Epithelial cell of proximal tubule (primary cell): Measurements from ENCODE around the gene IL11. TPM values are rescaled to one million over a fixed set of nuclear protein-coding genes. Genes with fewer than 3 reads are reported as not detected.

Experiments used
- DNase-seq: peaks from one replicate; pipeline ENCODE4 v3.0.0-alpha.2; 2011; ENCODE audit warnings: low read depth
- H3K4me3 ChIP-seq: 2 replicates; pipeline ENCODE4 v1.5.1; 2011; ENCODE audit warnings: low read depth, mild to moderate bottlenecking, low read length
- total RNA-seq: library from RNA; depleted of rRNA; stranded (reverse); fragments of >200 nt; gene quantifications from 2 replicates; pipeline ENCODE4 v1.2.3, GENCODE V29; 2015
- TF ChIP-seq, protein P1 (sequence below): conservative IDR thresholded peaks from 2 replicates; pipeline ENCODE4 v1.5.1; 2012; ENCODE audit warnings: low read depth, mild to moderate bottlenecking, low read length

IL11 gene
- total RNA-seq, 1 donor from 2014 or later: 31.0 TPM

DNA sequence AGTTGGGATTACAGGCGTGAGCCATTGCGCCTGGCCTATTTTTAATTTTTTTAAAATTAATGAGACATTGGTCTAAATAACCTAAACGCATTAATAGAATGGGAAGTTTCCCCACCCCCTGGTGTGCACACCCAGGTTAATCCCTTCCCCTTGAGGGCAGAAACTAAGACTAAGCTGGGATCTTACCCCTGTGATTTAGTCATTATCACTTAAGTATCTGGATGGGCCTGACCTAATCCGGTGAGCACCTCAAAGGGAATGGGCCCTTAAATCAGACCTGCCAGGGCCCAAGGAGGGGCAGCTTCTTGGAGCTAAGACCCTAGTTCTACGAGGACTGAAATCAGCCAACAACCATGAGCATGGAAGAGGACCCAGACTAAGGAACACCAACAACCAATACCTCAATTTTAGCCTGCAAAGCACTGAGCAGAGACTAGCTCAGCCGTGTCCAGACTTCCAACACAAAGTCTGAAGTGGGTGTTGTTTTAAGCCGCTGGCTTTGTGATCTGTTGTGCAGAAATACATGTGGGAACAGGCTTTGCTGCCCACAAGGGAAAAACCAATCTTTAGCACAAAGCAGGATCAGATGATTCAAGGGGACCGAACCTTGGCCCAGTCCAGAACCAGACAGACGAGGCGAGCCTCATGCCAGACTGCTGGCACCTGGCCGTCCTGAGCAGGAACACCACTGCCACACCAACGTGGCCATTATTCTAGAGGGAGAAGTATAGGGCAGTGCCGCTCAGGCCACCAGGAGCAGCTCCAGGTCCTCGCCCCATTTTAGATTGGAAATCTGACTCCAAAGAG is 30.2 kb upstream of the IL11 start:
- DNase-seq: no peak
- no peak overlapping the region for H3K4me3 ChIP-seq
- TF ChIP-seq, protein P1, sequence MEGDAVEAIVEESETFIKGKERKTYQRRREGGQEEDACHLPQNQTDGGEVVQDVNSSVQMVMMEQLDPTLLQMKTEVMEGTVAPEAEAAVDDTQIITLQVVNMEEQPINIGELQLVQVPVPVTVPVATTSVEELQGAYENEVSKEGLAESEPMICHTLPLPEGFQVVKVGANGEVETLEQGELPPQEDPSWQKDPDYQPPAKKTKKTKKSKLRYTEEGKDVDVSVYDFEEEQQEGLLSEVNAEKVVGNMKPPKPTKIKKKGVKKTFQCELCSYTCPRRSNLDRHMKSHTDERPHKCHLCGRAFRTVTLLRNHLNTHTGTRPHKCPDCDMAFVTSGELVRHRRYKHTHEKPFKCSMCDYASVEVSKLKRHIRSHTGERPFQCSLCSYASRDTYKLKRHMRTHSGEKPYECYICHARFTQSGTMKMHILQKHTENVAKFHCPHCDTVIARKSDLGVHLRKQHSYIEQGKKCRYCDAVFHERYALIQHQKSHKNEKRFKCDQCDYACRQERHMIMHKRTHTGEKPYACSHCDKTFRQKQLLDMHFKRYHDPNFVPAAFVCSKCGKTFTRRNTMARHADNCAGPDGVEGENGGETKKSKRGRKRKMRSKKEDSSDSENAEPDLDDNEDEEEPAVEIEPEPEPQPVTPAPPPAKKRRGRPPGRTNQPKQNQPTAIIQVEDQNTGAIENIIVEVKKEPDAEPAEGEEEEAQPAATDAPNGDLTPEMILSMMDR: no peak

DNA sequence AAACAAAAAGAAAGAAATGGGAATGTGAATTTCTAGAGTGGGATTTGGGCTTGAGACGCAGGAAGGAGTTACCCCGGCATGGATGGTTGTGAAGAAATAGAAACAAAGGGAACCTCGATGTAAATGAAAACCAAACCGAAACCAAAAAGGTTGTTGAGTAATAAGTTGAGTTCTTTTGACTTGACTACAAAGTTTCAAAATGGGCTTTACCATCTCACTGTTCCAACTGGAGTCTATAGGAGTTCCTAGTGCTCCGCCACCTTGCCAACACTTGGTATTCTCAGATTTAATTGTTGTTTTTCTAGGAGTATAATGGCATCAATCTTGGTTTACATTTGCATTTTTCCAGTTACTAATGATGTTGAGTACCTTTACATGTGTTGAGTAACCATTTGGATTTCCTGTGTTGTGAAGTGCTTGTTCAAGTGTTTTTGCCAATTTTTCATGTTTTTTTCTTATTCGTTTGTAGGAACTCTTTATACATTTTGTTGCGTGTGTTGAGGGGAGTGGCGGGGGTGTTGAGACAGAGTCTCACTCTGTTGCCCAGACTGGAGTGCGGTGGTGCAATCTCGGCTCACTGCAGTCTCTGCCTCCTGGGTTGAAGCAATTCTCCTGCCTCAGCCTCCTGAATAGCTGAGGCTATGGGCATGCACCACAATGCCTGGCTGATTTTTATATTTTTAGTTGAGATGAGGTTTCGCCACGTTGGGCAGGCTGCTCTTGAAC is 28.1 kb upstream of the IL11 start:
- no peak overlapping the region for H3K4me3 ChIP-seq
- no peak for DNase-seq
- TF ChIP-seq, protein P1: no peak

DNA sequence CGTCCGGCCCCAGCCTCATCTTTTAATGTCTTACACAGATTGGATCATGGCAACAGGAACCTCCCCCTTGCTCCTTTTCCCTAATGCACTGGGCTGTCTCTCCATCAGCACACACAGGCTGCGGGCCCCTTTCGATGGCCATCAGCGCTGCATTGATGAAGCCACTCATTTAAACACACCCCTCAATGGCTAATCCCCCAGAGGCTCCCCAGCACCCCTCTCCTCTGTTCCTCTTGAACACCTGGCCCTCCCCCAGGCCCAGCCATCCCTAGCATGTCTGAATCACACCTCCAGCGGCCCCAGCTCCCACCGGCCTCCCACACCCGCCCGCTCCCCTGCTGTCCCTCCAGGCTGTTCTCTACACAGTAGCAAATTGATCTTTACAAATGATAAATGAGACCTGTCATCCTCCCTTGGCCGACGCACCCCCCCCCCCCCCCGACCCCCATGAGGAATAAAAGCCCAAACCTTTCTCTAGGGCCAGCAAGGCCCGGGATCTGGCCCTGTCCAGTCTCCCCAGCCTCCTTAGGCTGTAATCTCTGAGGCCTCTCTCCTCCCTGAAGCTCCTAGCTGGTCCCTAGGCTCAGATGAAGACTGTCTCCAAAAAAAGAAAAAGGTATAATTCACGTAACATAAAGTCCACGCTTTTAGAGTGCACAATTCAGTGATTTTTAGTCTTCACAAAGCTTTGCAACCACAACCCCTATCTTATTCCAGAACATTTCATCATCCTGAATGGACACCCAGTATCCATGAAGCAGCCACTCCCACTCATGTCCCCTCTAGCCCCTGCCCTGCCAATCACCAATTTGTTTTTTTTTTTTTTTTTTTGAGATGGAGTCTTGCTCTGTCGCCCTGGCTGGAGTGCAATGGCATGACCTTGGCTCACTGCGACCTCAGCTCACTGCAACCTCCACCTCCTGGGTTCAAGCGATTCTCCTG is 22.8 kb upstream of the IL11 start:
- no peak for DNase-seq
- TF ChIP-seq, protein P1: no peak
- no peak overlapping the region for H3K4me3 ChIP-seq

DNA sequence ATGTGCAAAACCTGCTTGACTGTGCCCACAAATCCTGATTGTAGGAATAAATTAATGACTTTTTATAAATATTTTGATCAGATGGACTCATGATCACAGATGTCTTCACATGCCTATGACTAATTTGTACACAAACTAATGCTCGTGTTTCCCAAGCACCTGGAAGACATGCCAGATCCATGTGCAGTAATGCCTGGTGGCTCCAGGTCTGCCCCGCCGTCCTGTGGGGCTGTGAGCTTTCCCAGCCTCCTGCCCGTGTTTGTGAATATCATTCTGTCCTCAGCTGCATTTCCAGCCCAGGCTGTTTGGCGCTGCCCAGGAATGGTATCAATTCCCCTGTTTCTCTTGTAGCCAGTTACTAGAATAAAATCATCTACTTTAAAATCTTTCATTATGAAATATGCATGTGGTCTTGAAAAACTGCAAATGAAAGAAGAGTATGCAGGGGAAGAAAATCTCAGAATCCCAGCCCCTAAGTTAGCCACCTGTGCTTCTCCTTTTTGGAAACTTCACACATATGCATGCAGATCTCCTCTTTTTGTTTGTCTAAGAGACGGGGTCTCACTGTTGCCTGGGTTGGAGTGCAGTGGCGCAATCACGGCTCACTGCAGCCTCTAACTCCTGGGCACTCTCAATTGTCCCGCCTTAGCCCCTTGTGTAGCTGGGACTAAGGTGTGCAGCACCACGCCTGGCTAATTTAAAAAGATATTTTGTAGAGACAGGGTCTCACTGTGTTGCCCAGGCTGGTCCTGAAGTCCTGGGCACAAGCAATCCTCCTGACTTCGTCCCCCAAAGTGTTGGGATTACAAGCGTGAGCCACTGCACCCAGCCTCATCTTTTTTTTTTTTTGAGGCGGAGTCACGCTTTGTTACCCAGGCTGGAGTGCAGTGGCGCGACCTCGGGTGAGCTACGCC is 21.7 kb upstream of the IL11 start:
- no peak for DNase-seq
- H3K4me3 ChIP-seq: no peak overlapping the region
- TF ChIP-seq, protein P1: no peak

DNA sequence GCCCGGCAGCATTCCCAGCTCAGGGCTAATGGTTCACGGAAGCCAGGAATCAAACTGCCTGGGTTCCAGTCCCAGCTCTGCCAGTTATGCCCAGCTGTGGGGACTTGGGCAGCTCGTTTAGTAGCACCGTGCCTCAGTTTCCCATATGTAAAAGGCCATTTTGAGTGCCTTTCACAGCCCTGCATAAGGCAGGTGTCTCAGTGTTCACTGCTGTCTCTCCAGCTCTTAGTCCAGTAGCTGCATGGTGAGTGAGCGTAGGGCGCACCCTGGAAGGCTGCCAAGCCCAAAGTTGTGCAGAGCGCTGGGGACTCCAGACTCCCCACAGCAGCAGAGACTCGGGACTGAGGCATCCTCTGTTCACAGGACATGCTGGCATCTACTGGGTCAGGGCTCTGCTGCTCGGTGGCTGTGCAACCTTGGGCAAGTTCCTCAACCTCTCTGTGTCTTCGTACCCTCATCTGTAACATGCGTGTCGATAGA is 21.0 kb upstream of the IL11 start:
- DNase-seq: no peak
- TF ChIP-seq, protein P1: no peak
- H3K4me3 ChIP-seq: no peak overlapping the region

DNA sequence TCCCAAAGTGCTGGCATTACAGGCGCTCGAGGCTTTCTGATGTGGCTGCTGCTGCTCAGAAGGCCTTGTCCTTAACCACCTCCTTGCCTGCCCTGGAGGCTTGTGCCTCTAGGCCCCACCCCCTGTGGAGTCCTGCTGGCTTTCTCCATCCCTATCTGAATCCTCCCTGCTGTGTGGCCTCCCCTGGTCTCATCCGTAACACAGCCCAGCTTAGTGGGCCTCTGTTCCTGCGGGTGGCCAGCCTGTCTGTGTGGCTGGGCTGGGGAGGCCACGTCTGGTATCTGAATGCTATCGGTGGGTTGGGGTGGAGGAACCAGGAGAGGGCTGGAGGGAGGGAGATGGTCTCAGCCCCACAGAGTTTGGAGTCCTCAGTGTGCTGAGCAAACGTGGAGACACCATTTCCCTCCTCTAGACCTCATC is 20.2 kb upstream of the IL11 start:
- no peak overlapping the region for H3K4me3 ChIP-seq
- TF ChIP-seq, protein P1: no peak
- no peak for DNase-seq
